ENCODE results near the gene PCK1. TPM values are rescaled to one million over a fixed set of nuclear protein-coding genes. Genes with fewer than 3 reads are reported as not detected.

The PCK1 gene
- total and polyA plus RNA-seq, 4 donors, result 8.9 to 532 (median 314) TPM

GRCh38 chr20:57615445-57615811 lies 54.5 kb downstream of the PCK1 start:
- TF ChIP-seq MAX (IDR thresholded peaks at IDR 0.05) (no peak), JUND (IDR thresholded peaks at IDR 0.05) (no peak), HNF4A (conservative IDR thresholded peaks at IDR 0.05) (no peak), ATF3 (IDR thresholded peaks at IDR 0.05) (no peak), NR2F2 (IDR thresholded peaks at IDR 0.05) (no peak), CTCF (IDR thresholded peaks at IDR 0.05; ENCODE audit: low read depth, low read length, missing input control) (no peak)
- H3K27me3 ChIP-seq (ENCODE audit: control insufficient read depth in 4 of 4, insufficient read depth in 4 of 4, low read length in 3 of 4), result no peaks in the 10 kb centered on the region
- no peak overlapping the region for H3K9ac ChIP-seq (ENCODE audit: low read depth in 1 of 2, low read length in 2 of 2)
- 70% methylated on average over 8 of the region's 8 CpGs for WGBS
- H3K27ac ChIP-seq (ENCODE audit: low read depth in 1 of 2, low read length in 2 of 2), result no peak overlapping the region
- H3K4me1 ChIP-seq (ENCODE audit: control insufficient read depth in 4 of 4, insufficient read depth in 4 of 4, low read length in 3 of 4), result no peaks in the 10 kb centered on the region
- no peak for DNase-seq (ENCODE audit: low spot score)
- H3K4me3 ChIP-seq (ENCODE audit: low read depth in 1 of 3, low read length in 3 of 3), result no peak overlapping the region
- no peaks in the 10 kb centered on the region for H3K36me3 ChIP-seq (ENCODE audit: control insufficient read depth in 4 of 4, insufficient read depth in 3 of 4, low read depth in 1 of 4, low read length in 3 of 4)
- H3K9me3 ChIP-seq (ENCODE audit: control insufficient read depth in 4 of 4, low read length in 3 of 4), result no peaks in the 10 kb centered on the region

GRCh38 chr20:57616143-57616951 lies 55.4 kb downstream of the PCK1 start:
- 74% methylated on average over 20 of the region's 20 CpGs for WGBS
- Histone ChIP-seq H3K4me1 (ENCODE audit: control insufficient read depth in 4 of 4, insufficient read depth in 4 of 4, low read length in 3 of 4) (no peaks in the 10 kb centered on the region), H3K9me3 (ENCODE audit: control insufficient read depth in 4 of 4, low read length in 3 of 4) (no peaks in the 10 kb centered on the region), H3K4me3 (ENCODE audit: low read depth in 1 of 3, low read length in 3 of 3) (no peak overlapping the region), H3K9ac (ENCODE audit: low read depth in 1 of 2, low read length in 2 of 2) (no peak overlapping the region), H3K36me3 (ENCODE audit: control insufficient read depth in 4 of 4, insufficient read depth in 3 of 4, low read depth in 1 of 4, low read length in 3 of 4) (no peaks in the 10 kb centered on the region), H3K27me3 (ENCODE audit: control insufficient read depth in 4 of 4, insufficient read depth in 4 of 4, low read length in 3 of 4) (no peaks in the 10 kb centered on the region), H3K27ac (ENCODE audit: low read depth in 1 of 2, low read length in 2 of 2) (no peak overlapping the region)
- TF ChIP-seq RAD21 (IDR thresholded peaks at IDR 0.05) (no peak), FOXA2 (IDR thresholded peaks at IDR 0.05) (no peak), FOXA1 (IDR thresholded peaks at IDR 0.05) (no peak), REST (IDR thresholded peaks at IDR 0.05) (no peak), ZBTB33 (IDR thresholded peaks at IDR 0.05) (no peak), TAF1 (conservative IDR thresholded peaks at IDR 0.05) (no peak), RXRA (IDR thresholded peaks at IDR 0.05) (no peak), MAX (IDR thresholded peaks at IDR 0.05) (no peak), GABPA (IDR thresholded peaks at IDR 0.05 in 1 of 2, conservative IDR thresholded peaks at IDR 0.05 in 1 of 2) (no peak), HNF4G (IDR thresholded peaks at IDR 0.05) (no peak), ATF3 (IDR thresholded peaks at IDR 0.05) (no peak), YY1 (IDR thresholded peaks at IDR 0.05) (no peak), EGR1 (IDR thresholded peaks at IDR 0.05; ENCODE audit: low read depth in 2 of 2) (no peak), JUND (IDR thresholded peaks at IDR 0.05) (no peak)
- DNase-seq (ENCODE audit: low spot score), result no peak
